Activated CD4-positive, CD25-positive, alpha-beta regulatory T cell treated with anti-CD3 and anti-CD28 coated beads, Interleukin-2, amount 50 U/mL, for 72 hours (primary cell): Measurements from ENCODE around the gene MPHOSPH6.
"Not testable (repeated sequence)": the region's sequence is repeated elsewhere in the genome, so short reads cannot be mapped to it uniquely, and the experiment has no call there.

Experiments used
- DNase-seq: peaks from one replicate; pipeline ENCODE4 v3.0.0; 2021

MPHOSPH6 gene

GRCh38 chr16:82167670-82168069 is 2.4 kb downstream of the MPHOSPH6 start:
- no peak for DNase-seq

GRCh38 chr16:82160226-82160625 is 9.8 kb downstream of the MPHOSPH6 start:
- DNase-seq: no peak

DNA sequence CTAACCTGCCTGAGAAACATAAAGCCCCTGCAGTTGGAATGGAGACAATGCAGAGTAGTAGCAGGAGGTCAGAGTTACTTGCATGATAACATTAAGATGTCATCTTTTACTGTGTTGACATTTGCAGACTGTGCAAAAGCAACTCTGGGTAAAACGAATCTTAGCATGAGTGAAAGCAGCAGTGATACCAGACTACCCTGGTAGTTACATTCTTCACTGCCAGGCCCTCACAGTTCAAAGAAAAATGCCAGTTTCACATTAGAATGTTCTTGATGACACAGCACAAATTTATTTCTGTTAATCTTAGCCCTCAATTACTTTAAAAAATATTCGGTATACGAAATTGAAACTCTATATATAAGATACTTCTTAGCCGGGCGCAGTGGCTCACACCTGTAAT is 12.2 kb downstream of the MPHOSPH6 start:
- no peak for DNase-seq

- no peak for DNase-seq
These were observed 12.6 kb downstream of the MPHOSPH6 start for GRCh38 chr16:82157534-82157812.

- no peak for DNase-seq
These were observed 13.1 kb downstream of the MPHOSPH6 start for GRCh38 chr16:82156761-82157533.

GRCh38 chr16:82152641-82153112 is 17.3 kb downstream of the MPHOSPH6 start:
- DNase-seq: no peak

DNA sequence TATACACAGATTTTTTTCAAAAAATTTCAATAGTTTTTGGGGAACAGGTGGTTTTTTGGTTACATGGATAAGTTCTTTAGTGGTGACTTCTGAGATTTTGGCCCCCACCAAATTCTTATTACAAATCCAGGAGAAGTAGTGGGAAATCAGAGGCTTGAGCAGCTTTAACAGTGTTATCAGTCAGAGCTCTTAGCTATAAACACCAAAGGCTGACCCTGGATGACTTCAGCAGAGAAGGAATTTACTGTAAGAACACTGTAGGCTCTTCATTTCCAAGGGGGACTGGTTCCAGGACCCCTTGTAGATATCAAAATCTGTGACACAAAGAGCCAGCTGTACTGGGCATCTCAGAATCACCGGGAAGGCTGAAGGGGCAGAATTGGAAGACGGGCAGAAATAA is 17.8 kb downstream of the MPHOSPH6 start:
- no peak for DNase-seq

DNA sequence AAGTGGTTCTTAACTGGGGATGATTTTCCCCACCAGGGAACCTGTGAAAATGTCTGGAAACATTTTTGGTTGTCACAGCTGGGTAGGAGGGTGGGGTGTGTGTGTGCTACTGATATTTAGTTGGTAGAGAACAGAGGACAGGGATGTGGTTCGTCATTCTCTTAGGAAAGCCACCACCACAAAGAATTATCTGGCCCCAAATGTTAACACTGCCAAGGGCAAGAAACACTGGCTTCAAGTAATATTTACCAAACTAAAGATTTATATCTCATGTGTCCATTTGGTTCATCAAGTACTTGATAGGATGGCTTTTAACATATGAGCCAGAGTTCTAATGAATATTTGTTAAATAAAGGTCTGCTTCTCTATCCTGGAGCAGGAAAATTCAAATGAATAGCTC is 19.5 kb downstream of the MPHOSPH6 start:
- no peak for DNase-seq

GRCh38 chr16:82149536-82149935 is 20.5 kb downstream of the MPHOSPH6 start:
- no peak for DNase-seq

DNA sequence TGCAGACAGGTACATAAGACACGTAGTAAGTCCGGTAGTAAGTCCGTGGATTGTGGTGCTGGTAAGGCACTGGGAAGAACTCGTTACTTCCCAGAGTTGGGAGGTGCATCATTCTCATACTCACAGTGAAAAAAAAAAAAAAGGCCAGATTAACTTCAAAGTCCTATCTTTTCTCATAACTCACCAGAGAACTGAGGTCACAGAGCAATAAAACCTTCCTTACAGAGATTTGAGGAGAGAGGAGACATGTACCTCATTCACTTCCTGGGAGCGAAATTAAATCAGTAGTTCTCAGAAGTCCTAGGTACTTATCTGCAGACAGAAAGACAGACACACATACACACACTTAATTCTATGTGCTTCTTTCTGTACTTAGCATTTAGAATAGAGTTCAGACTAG is 22.5 kb downstream of the MPHOSPH6 start:
- no peak for DNase-seq

- no peak for DNase-seq
These were observed 23.1 kb downstream of the MPHOSPH6 start for GRCh38 chr16:82146957-82147356.

DNA sequence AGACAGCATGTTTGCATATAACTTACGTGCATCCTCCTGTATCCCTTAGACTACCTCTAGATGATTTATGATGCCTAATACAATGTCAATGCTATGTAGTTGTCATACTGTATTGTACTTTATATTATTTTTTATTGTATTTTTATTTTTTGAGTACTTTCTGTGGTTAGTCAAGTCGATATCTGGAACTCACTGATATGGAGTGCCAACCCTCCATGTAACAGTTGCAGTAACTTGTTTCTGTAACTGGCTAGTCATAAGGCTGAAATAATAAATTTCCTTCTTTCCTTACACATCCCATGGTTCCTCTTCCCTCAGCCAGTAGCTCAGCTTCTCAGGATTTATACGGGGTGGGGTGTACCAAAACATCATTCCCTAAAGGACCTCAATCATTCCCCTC is 23.5 kb downstream of the MPHOSPH6 start:
- DNase-seq: no peak

DNA sequence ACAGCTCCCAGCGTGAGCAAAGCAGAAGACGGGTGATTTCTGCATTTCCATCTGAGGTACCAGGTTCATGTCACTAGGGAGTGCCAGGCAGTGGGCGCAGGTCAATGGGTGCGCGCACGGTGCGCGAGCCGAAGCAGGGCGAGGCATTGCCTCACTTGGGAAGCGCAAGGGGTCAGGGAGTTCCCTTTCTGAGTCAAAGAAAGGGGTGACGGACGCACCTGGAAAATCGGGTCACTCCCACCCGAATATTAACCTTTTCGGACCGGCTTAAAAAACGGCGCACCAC is 30.8 kb downstream of the MPHOSPH6 start:
- DNase-seq: not testable (repeated sequence)

DNA sequence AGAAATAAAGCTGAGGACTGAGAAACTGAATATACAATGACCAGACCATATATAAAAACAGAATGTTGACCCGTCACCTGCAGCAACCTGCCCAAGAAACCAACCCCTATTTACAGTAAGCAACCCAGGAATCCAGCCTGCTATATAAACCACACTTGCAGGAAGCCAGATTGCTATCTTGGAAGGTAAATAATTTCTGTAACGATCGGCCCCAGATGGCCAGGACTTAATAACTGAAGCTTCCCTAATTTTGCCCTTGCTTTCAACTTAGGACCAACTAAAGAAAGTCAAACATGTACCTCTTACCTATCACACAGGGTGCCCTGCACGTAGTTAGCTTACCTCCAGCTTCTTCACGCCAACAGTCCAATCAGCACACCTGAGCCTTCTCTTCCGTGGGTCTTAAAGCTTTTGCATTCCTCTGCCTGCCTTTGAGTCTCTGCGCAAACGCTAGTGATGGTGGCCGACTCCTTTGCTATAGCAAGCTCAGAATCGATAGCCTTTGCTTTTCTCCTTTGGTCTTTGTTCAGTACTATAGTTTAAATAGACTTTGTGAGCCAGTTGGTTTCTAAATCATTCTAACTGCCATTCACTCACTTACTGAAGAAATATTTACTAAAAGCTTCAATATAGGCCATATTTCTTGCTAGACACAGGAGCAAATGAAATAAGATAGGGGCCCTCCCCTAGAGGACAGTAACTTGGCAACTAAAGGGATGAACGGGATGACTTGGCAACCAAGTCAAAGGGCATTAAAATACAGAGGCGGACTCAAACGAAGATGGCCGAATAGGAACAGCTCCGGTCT is 31.3 kb downstream of the MPHOSPH6 start:
- DNase-seq: no peak

- DNase-seq: no peak
These were observed 32.2 kb downstream of the MPHOSPH6 start for GRCh38 chr16:82137822-82138167.

- DNase-seq: no peak
These were observed 32.8 kb downstream of the MPHOSPH6 start for GRCh38 chr16:82136956-82137821.

GRCh38 chr16:82135844-82136243 is 34.2 kb downstream of the MPHOSPH6 start:
- DNase-seq: no peak

- no peak for DNase-seq
These were observed 35.2 kb downstream of the MPHOSPH6 start for GRCh38 chr16:82134846-82135245.

DNA sequence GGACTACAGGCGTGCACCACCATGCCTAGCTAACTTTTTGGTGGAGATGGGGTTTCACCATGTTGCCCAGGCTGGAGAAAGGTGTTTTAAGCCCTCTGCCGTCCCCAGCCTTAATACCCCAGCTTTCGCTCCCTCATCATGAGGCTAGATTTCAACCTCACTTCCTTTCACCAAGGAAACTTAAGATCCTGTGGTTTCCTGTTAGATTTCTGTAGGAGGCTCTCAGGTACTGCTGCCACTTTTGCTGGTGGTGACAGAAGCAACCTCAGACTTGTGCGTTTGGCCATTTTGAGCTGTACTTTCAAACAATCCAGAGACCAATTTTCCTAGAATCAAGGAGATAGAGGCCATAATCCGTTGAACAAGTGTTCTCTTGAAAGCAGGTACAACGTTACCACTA is 36.2 kb downstream of the MPHOSPH6 start:
- no peak for DNase-seq

DNA sequence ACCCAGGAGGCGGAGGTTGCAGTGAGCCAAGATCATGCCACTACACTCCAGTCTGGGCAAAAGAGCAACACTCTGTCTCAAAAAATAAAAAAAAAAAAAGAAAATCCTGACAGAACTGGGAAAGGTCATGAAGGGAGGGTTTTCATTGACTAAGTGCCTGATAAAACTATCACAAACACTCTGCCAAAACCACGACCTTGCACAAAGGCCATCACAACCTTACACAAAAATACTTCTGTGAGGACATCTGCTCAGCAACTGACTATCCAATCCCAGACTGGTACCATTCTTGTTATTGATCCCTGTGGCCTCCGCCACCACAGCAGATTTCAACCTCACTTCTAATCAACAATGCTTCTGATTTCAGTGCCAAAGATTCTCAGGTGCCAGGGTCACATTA is 40.1 kb downstream of the MPHOSPH6 start:
- DNase-seq: no peak

DNA sequence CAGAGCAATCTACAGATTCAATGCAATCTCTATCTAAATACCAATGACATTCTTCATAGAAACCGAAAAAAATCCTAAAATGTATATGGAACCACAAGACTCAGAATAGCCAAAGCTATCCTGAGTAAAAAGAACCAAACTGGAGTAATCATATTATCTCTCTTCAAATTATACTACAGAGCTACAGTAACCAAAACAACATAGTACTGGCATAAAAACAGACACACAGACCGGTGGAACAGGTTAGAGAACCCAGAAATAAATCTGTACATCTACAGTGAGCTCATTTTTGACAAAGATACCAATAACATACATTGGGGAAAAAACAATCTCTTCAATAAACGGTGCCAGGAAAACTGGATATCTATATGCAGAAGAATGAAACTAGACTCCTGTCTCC is 45.4 kb downstream of the MPHOSPH6 start:
- DNase-seq: no peak

- DNase-seq: no peak
These were observed 50.6 kb downstream of the MPHOSPH6 start for GRCh38 chr16:82119405-82119804.

GRCh38 chr16:82118749-82119148 is 51.3 kb downstream of the MPHOSPH6 start:
- no peak for DNase-seq

- no peak for DNase-seq
These were observed 53.5 kb downstream of the MPHOSPH6 start for GRCh38 chr16:82116535-82116934.
